K562 (cell line): ENCODE data around the gene CTNNA3.

Source experiments
- DDX20 ChIP-seq: fragments of 450-650 bp; IDR thresholded peaks from 2 replicates; pipeline ENCODE4 v1.6.1; 2016; ENCODE audit warnings: missing genetic modification characterization, low read depth, mild to moderate bottlenecking, missing compliant biosample characterization, moderate library complexity
- ETV5 ChIP-seq: sonication (generic); formaldehyde crosslinking; IDR thresholded peaks from 2 replicates; pipeline ENCODE4 v1.4.0; 2020; ENCODE audit warnings: low read depth, mild to moderate bottlenecking, missing genetic modification reagents
- GABPA ChIP-seq: fragments of 200-800 bp; sonication (Bioruptor generic); conservative IDR thresholded peaks from 2 replicates; pipeline ENCODE4 v1.6.1; 2016; ENCODE audit warnings: low read depth, missing genetic modification characterization, missing compliant biosample characterization
- HDAC2 ChIP-seq: fragments of 450-650 bp; IDR thresholded peaks from 2 replicates; pipeline ENCODE4 v1.6.1; 2016; ENCODE audit warnings: mild to moderate bottlenecking
- HDAC6 ChIP-seq: IDR thresholded peaks from 2 replicates; pipeline ENCODE4 v1.6.1; 2012; ENCODE audit warnings: low read depth, mild to moderate bottlenecking, control low read depth, inconsistent platforms, low read length, moderate library complexity
- HOXB6 ChIP-seq: fragments of 250-450 bp; sonication (Bioruptor Pico); IDR thresholded peaks from 2 replicates; pipeline ENCODE4 v1.5.1; 2022; ENCODE audit warnings: mild to moderate bottlenecking, borderline replicate concordance
- PCBP1 ChIP-seq: fragments of 200-400 bp; formaldehyde crosslinking; IDR thresholded peaks from 2 replicates; pipeline ENCODE4 v1.6.1; 2018; ENCODE audit warnings: mild to moderate bottlenecking, low read depth, low read length; ENCODE audit not compliant: poor library complexity, severe bottlenecking
- POLR2A ChIP-seq: fragments of 450-650 bp; conservative IDR thresholded peaks from 2 replicates; pipeline ENCODE4 v1.6.1; 2016
- SRF ChIP-seq, 2 experiments: fragments of 250-450, 450-650 bp in 1 of 2; sonication (Bioruptor Pico) in 1 of 2; sonication (generic) in 1 of 2; formaldehyde crosslinking; IDR thresholded peaks; 2 replicates each; pipeline versions ENCODE4 v1.5.0 to v1.5.1; 2020 to 2022; ENCODE audit warnings: mild to moderate bottlenecking in 1 of 2, missing genetic modification reagents in 1 of 2
- TF ChIP-seq, protein P1 (sequence below): sonication (generic); formaldehyde crosslinking; IDR thresholded peaks from 2 replicates; pipeline ENCODE4 v1.8.1; 2023; ENCODE audit warnings: mild to moderate bottlenecking, missing genetic modification reagents

- no peak for TF ChIP-seq HOXB6 (CRISPR knock-in tag)
- TF ChIP-seq HDAC2 = no peak
- no peak for TF ChIP-seq HDAC6
- TF ChIP-seq GABPA (tag) = no peak
- TF ChIP-seq POLR2A = no peak
- TF ChIP-seq, protein P1, sequence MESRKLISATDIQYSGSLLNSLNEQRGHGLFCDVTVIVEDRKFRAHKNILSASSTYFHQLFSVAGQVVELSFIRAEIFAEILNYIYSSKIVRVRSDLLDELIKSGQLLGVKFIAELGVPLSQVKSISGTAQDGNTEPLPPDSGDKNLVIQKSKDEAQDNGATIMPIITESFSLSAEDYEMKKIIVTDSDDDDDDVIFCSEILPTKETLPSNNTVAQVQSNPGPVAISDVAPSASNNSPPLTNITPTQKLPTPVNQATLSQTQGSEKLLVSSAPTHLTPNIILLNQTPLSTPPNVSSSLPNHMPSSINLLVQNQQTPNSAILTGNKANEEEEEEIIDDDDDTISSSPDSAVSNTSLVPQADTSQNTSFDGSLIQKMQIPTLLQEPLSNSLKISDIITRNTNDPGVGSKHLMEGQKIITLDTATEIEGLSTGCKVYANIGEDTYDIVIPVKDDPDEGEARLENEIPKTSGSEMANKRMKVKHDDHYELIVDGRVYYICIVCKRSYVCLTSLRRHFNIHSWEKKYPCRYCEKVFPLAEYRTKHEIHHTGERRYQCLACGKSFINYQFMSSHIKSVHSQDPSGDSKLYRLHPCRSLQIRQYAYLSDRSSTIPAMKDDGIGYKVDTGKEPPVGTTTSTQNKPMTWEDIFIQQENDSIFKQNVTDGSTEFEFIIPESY (CRISPR knock-in tag) = no peak
- no peak for TF ChIP-seq SRF (CRISPR knock-in tag; IDR thresholded peaks at IDR 0.05)
- no peak for TF ChIP-seq DDX20 (tag)
- no peak for TF ChIP-seq PCBP1
- no peak for TF ChIP-seq ETV5 (CRISPR knock-in tag)
Observed at GRCh38 chr10:67257018-67257417, 439.0 kb downstream of the CTNNA3 start.
